ENCODE measurements around the gene DPCD. TPM values are rescaled to one million over a fixed set of nuclear protein-coding genes. Genes with fewer than 3 reads are reported as not detected.

The DPCD gene
- total and polyA plus RNA-seq, 2 of the 8 experiments (the other 6 are each of a cell fraction or from before 2014, with no cell fraction given), result 21.2 to 31.4 TPM

DNA sequence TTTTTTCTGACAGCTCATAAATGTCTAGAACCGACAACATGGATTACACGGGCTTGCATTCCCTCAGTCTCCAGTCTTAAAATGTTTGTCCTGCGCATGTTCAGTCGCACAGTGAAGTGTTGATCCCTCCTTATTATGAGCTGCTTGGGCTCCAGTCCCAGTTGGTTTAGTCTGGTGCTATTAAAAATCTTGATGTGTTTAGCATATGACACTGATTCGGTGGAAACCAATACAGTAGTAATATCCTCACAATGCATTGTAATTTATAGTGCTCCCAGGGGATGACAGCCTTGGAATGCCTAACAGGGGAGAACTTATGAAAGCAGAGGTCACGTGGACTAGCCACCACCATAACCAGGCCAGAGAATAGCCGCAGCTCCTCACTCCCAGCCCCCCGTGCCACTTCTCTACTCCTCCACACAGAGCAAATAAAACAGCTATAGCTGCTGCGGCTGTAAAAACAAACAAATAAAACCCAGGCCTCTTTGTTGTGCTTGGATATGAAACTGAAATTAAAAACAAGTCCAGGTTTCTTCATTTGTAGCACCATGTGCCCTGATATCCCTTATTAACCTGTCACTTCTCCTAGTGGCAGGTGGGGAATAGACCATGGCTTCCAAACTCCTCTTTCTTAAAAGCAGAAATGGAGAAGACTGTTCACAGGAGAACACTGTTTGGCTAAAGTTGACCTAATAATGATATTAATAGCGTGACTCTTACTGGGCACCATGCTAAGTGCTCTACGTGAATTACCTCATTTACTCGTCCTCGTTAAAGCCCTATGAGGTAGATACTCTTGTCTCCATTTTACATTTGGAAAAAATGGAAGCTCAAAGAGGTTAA, 7.7 kb downstream of the DPCD start (continued):
- no peak for TF ChIP-seq GTF2F1 (IDR thresholded peaks at IDR 0.05; ENCODE audit: borderline replicate concordance, low read depth, low read length)
- no peak for TF ChIP-seq TEAD4 (IDR thresholded peaks at IDR 0.05; ENCODE audit: low read depth, low read length)
- TF ChIP-seq YY1 (IDR thresholded peaks at IDR 0.05; ENCODE audit: low read depth, low read length), result no peak
- TF ChIP-seq HDAC6 (IDR thresholded peaks at IDR 0.05; ENCODE audit: low read depth, low read length), result no peak
- TF ChIP-seq RXRA (IDR thresholded peaks at IDR 0.05; ENCODE audit: insufficient read depth, low read depth, low read length), result no peak
- TF ChIP-seq KDM4A (IDR thresholded peaks at IDR 0.05; ENCODE audit: low read depth, low read length, severe bottlenecking), result no peak
- TF ChIP-seq, protein P1, sequence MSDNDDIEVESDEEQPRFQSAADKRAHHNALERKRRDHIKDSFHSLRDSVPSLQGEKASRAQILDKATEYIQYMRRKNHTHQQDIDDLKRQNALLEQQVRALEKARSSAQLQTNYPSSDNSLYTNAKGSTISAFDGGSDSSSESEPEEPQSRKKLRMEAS (IDR thresholded peaks at IDR 0.05), result no peak

Data from H1 (cell line).